ENCODE results near the gene PRKRIP1.

Gene PRKRIP1

DNA sequence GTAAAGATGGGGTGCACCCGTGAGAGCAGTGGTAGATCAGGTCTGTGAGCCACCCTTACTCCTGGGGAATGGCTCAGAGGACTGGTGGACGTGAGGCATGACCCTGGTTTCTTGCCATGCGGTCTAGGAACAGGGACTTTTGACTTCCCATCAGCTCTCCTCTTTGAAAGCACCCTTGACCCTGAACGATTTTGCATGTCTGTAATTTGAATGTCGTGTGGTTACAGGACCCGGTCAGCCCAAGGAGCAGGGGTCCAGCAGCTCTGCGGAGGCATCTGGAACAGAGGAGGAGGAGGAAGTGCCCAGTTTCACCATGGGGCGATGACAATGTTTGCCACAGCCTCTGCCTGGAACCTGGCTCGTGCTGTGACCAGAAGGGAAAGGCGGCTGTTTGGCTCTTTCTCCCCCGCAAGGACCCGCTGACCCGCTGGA is 28.6 kb downstream of the PRKRIP1 start:
- peak overlapping the region; percentile 97 for H3K27ac ChIP-seq (ENCODE audit: low read depth, low read length)
- peaks cover 34% of the 10 kb centered on the region for H3K79me2 ChIP-seq (ENCODE audit: control insufficient read depth, low read length)
- peaks cover 57% of the 10 kb centered on the region for H3F3A ChIP-seq (ENCODE audit: control insufficient read depth, insufficient read depth)
- no peak for TF ChIP-seq EZH2phosphoT487 (IDR thresholded peaks at IDR 0.05; ENCODE audit: borderline replicate concordance, low read length)
- TF ChIP-seq, protein P1, sequence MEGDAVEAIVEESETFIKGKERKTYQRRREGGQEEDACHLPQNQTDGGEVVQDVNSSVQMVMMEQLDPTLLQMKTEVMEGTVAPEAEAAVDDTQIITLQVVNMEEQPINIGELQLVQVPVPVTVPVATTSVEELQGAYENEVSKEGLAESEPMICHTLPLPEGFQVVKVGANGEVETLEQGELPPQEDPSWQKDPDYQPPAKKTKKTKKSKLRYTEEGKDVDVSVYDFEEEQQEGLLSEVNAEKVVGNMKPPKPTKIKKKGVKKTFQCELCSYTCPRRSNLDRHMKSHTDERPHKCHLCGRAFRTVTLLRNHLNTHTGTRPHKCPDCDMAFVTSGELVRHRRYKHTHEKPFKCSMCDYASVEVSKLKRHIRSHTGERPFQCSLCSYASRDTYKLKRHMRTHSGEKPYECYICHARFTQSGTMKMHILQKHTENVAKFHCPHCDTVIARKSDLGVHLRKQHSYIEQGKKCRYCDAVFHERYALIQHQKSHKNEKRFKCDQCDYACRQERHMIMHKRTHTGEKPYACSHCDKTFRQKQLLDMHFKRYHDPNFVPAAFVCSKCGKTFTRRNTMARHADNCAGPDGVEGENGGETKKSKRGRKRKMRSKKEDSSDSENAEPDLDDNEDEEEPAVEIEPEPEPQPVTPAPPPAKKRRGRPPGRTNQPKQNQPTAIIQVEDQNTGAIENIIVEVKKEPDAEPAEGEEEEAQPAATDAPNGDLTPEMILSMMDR (IDR thresholded peaks at IDR 0.05; ENCODE audit: low read depth, low read length, poor library complexity, severe bottlenecking), result no peak
- peaks cover 71% of the 10 kb centered on the region for H3K36me3 ChIP-seq (ENCODE audit: control insufficient read depth, low read length)
- peak overlapping the region; percentile 75 for H3K4me2 ChIP-seq (ENCODE audit: low read length)
- H3K27me3 ChIP-seq (ENCODE audit: control insufficient read depth, low read length), result no peaks in the 10 kb centered on the region
- H3K4me1 ChIP-seq (ENCODE audit: control insufficient read depth, low read length), result peaks cover 91% of the 10 kb centered on the region
- peak overlapping the region; percentile 73 for H3K4me3 ChIP-seq (ENCODE audit: low read length)
- no peaks in the 10 kb centered on the region for H4K20me1 ChIP-seq (ENCODE audit: control insufficient read depth, insufficient read depth, low read depth, low read length)
- no peaks in the 10 kb centered on the region for H3K9me3 ChIP-seq (ENCODE audit: control insufficient read depth, insufficient read depth, low read length)
- H3K9me2 ChIP-seq (replicated peaks; ENCODE audit: control insufficient read depth, low read length), result no peaks in the 10 kb centered on the region

DNA sequence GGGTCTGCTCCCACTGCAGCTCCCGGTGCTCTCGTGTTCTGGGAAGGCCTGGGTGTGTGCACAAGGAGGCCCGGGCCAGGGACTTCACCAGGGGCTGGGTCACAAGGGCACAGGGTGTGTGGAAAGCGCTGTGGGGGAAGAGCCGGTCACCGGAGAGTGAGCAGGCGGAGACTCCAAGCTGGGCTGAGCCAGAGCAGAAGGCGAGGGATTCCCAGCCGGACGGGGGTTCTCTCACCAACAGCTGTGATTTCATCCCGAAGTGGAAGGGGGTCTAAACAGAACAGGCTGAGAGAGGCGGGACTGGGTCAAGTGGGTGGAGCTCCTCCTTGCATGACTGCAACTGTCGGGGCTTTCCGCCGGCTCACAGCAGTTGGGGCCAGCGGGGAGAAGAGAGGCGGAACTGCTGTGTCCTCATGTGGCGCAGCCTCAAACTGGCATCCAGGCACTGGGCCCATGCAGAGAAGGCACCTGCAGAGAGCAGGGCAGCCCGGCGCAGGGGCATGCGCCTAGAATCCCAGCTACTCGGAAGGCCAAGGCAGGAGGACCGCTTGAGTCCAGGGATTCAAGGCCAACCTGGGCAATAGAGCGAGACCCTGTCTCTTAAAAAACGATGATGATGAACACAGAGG is 29.6 kb downstream of the PRKRIP1 start:
- H3K9me2 ChIP-seq (replicated peaks; ENCODE audit: control insufficient read depth, low read length), result no peaks in the 10 kb centered on the region
- H3K4me1 ChIP-seq (ENCODE audit: control insufficient read depth, low read length), result peaks cover 91% of the 10 kb centered on the region
- peaks cover 62% of the 10 kb centered on the region for H3K36me3 ChIP-seq (ENCODE audit: control insufficient read depth, low read length)
- H3K4me3 ChIP-seq (ENCODE audit: low read length), result peak overlapping the region; percentile 73
- no peaks in the 10 kb centered on the region for H3K9me3 ChIP-seq (ENCODE audit: control insufficient read depth, insufficient read depth, low read length)
- peak overlapping the region; percentile 97 for H3K27ac ChIP-seq (ENCODE audit: low read depth, low read length)
- H3K4me2 ChIP-seq (ENCODE audit: low read length), result peak overlapping the region; percentile 75
- H3K27me3 ChIP-seq (ENCODE audit: control insufficient read depth, low read length), result no peaks in the 10 kb centered on the region
- TF ChIP-seq, protein P1 (IDR thresholded peaks at IDR 0.05; ENCODE audit: low read depth, low read length, poor library complexity, severe bottlenecking), result no peak
- H4K20me1 ChIP-seq (ENCODE audit: control insufficient read depth, insufficient read depth, low read depth, low read length), result no peaks in the 10 kb centered on the region
- H3K79me2 ChIP-seq (ENCODE audit: control insufficient read depth, low read length), result peaks cover 29% of the 10 kb centered on the region
- H3F3A ChIP-seq (ENCODE audit: control insufficient read depth, insufficient read depth), result peaks cover 53% of the 10 kb centered on the region

DNA sequence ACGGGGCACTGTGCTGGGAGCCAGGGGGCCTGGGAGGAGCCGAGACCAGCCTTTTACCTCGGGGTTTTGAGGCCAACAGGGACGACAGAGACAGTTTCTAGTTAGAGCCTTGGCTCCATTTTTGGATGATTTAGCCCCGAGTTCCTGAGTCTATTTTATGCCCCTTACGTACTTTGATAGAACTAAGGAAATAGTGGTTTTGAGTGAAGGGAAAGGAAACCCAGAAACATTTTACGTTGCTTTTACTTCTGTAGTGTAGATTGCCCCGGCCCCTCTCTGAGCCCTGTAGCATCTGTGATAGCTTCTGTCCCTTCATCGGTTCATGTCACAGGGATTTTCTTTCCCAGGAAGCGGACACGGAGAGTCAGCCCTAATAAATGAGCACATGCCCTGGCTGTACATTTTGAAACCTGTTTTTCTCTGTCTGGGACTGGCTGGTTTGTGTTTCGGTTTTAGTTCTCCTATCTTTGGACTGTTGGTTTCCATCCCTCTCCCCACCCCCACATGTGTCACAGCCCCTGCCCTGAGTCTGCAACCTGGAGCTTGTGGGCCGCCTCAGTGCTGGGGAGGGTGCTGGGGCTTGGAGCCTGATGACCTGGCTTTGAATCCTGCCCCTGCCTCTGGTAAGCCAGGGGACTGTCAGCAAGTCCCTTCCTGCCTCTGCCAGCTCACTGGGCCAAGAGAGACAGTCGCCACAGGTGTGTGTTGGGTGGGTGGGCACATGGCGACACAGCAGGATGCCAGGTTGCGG is 30.3 kb downstream of the PRKRIP1 start:
- no peaks in the 10 kb centered on the region for H3K9me3 ChIP-seq (ENCODE audit: control insufficient read depth, insufficient read depth, low read length)
- H3K4me1 ChIP-seq (ENCODE audit: control insufficient read depth, low read length), result peaks cover 91% of the 10 kb centered on the region
- no peaks in the 10 kb centered on the region for H4K20me1 ChIP-seq (ENCODE audit: control insufficient read depth, insufficient read depth, low read depth, low read length)
- TF ChIP-seq, protein P1 (IDR thresholded peaks at IDR 0.05; ENCODE audit: low read depth, low read length, poor library complexity, severe bottlenecking), result no peak
- TF ChIP-seq EZH2phosphoT487 (IDR thresholded peaks at IDR 0.05; ENCODE audit: borderline replicate concordance, low read length), result no peak
- peak overlapping the region; percentile 75 for H3K4me2 ChIP-seq (ENCODE audit: low read length)
- H3K36me3 ChIP-seq (ENCODE audit: control insufficient read depth, low read length), result peaks cover 56% of the 10 kb centered on the region
- H3K27ac ChIP-seq (ENCODE audit: low read depth, low read length), result peak overlapping the region; percentile 97
- H3K79me2 ChIP-seq (ENCODE audit: control insufficient read depth, low read length), result peaks cover 27% of the 10 kb centered on the region
- no peaks in the 10 kb centered on the region for H3K27me3 ChIP-seq (ENCODE audit: control insufficient read depth, low read length)
- peaks cover 53% of the 10 kb centered on the region for H3F3A ChIP-seq (ENCODE audit: control insufficient read depth, insufficient read depth)
- H3K9me2 ChIP-seq (replicated peaks; ENCODE audit: control insufficient read depth, low read length), result no peaks in the 10 kb centered on the region
- H3K4me3 ChIP-seq (ENCODE audit: low read length), result peak overlapping the region; percentile 73
